Right atrium auricular region (tissue), 2 donors: ENCODE results near the gene FNDC7. TPM values are rescaled to one million over a fixed set of nuclear protein-coding genes. Genes with fewer than 3 reads are reported as not detected.

Source experiments
- DNase-seq: peaks from one replicate; pipeline ENCODE4 v3.0.0-alpha.2; 2019; ENCODE audit warnings: low spot score
- H3K27ac ChIP-seq, 2 donors: fragments of 200-600 bp; sonication (generic); 1 replicate in 1 of 2; 2 replicates in 1 of 2; pipeline ENCODE4 v1.5.1; 2016 to 2019
- H3K27me3 ChIP-seq, 2 donors: fragments of 200-600 bp; sonication (generic); one replicate each; pipeline versions ENCODE4 v1.5.1 to v1.6.0; 2017 to 2019
- H3K36me3 ChIP-seq: fragments of 200-600 bp; sonication (generic); one replicate; pipeline ENCODE4 v1.5.1; 2016
- H3K4me1 ChIP-seq, 2 donors: fragments of 200-600 bp; sonication (generic); one replicate each; pipeline versions ENCODE4 v1.5.1 to v1.6.0; 2017 to 2019
- H3K4me3 ChIP-seq, 2 donors: fragments of 200-600 bp; sonication (generic); 1 replicate in 1 of 2; 2 replicates in 1 of 2; pipeline ENCODE4 v1.5.1; 2017 to 2019; ENCODE audit warnings: mild to moderate bottlenecking in 1 of 2, moderate library complexity in 1 of 2
- H3K9me3 ChIP-seq, 2 donors: fragments of 200-600 bp; sonication (generic); one replicate each; pipeline ENCODE4 v1.5.1; 2019
- CTCF ChIP-seq, 2 donors: fragments of 200-600 bp; sonication (generic); IDR thresholded peaks; one replicate each; pipeline ENCODE4 v1.5.1; 2019; ENCODE audit warnings: antibody characterized with exemption in 2 of 2
- total RNA-seq, 2 donors: library from RNA; depleted of rRNA; stranded (reverse); fragments of >200 nt; gene quantifications; one replicate each; pipeline ENCODE4 v1.1.0, GENCODE V29; 2016

FNDC7 gene
- total RNA-seq, 2 donors from 2014 or later: not detected

- H3K36me3 ChIP-seq: peaks cover 15% of the 10 kb centered on the region
- peak within 1 kb of the TSS; percentile 85 to 89 for H3K4me3 ChIP-seq
- H3K27me3 ChIP-seq: no peaks in the 10 kb centered on the region
- no peaks in the 10 kb centered on the region for H3K9me3 ChIP-seq
- TF ChIP-seq CTCF (IDR thresholded peaks at IDR 0.05): no peak
- H3K27ac ChIP-seq: peak within 1 kb of the TSS; percentile 96 to 98
- peaks cover 0 to 31% of the 10 kb centered on the region in 2 donors for H3K4me1 ChIP-seq
- DNase-seq: peak; percentile 96
Observed at GRCh38 chr1:108691942-108692723, 20.6 kb upstream of the FNDC7 start, which contains the start of gene PRPF38B. Gene PRPF38B, plus strand, starts transcription at chr1:108692310. Its CDS starts 282 bp downstream, at chr1:108692592.

- peak in 1 of 2 donors; percentile 34 for TF ChIP-seq CTCF (IDR thresholded peaks at IDR 0.05)
- H3K27me3 ChIP-seq: no peaks in the 10 kb centered on the region
- peak; percentile 73 for DNase-seq
- H3K27ac ChIP-seq: peak overlapping the region; percentile 96 to 98
- peak overlapping the region; percentile 85 to 89 for H3K4me3 ChIP-seq
- H3K4me1 ChIP-seq: peaks cover 0 to 31% of the 10 kb centered on the region in 2 donors
- H3K9me3 ChIP-seq: no peaks in the 10 kb centered on the region
- peaks cover 24% of the 10 kb centered on the region for H3K36me3 ChIP-seq
Observed at GRCh38 chr1:108692724-108693655, 19.7 kb upstream of the FNDC7 start.

GRCh38 chr1:108695535-108695934 is 17.2 kb upstream of the FNDC7 start:
- H3K36me3 ChIP-seq: peaks cover 49% of the 10 kb centered on the region
- DNase-seq: no peak
- peaks cover 0 to 31% of the 10 kb centered on the region in 2 donors for H3K4me1 ChIP-seq
- H3K4me3 ChIP-seq: no peak overlapping the region
- no peak for TF ChIP-seq CTCF (IDR thresholded peaks at IDR 0.05)
- no peaks in the 10 kb centered on the region for H3K9me3 ChIP-seq
- H3K27ac ChIP-seq: no peak overlapping the region
- no peaks in the 10 kb centered on the region for H3K27me3 ChIP-seq

- no peak for DNase-seq
- Histone ChIP-seq H3K4me1 (peaks cover 0 to 14% of the 10 kb centered on the region in 2 donors), H3K9me3 (no peaks in the 10 kb centered on the region), H3K27me3 (no peaks in the 10 kb centered on the region), H3K36me3 (peaks cover 59% of the 10 kb centered on the region), H3K4me3 (no peak overlapping the region), H3K27ac (peak overlapping the region in 1 of 2 donors; percentile 13)
- TF ChIP-seq CTCF (IDR thresholded peaks at IDR 0.05): no peak
Observed at GRCh38 chr1:108699375-108700332, 13.1 kb upstream of the FNDC7 start.
